Activated CD8-positive, alpha-beta memory T cell treated with anti-CD3 and anti-CD28 coated beads, Interleukin-2, amount 50 U/mL, for 1 hour (primary cell): ENCODE results near the gene TOM1L2.

Experiments
- DNase-seq: peaks from one replicate; pipeline ENCODE4 v3.0.0-alpha.2; 2020; ENCODE audit errors: extremely low read depth

The TOM1L2 gene

GRCh38 chr17:17806611-17807274 lies 165.5 kb downstream of the TOM1L2 start:
- no peak for DNase-seq

- DNase-seq: no peak
Observed at GRCh38 chr17:17806035-17806434, 166.2 kb downstream of the TOM1L2 start.

GRCh38 chr17:17805575-17805974 lies 166.6 kb downstream of the TOM1L2 start:
- no peak for DNase-seq

GRCh38 chr17:17804007-17804406 lies 168.2 kb downstream of the TOM1L2 start:
- DNase-seq: no peak

- DNase-seq: no peak
Observed at GRCh38 chr17:17801800-17802481, 170.3 kb downstream of the TOM1L2 start.

GRCh38 chr17:17800504-17801021 lies 171.6 kb downstream of the TOM1L2 start:
- DNase-seq: no peak

- no peak for DNase-seq
Observed at GRCh38 chr17:17798573-17799255, 173.5 kb downstream of the TOM1L2 start.

GRCh38 chr17:17798010-17798556 lies 174.1 kb downstream of the TOM1L2 start:
- no peak for DNase-seq

GRCh38 chr17:17797119-17797809 lies 174.9 kb downstream of the TOM1L2 start:
- no peak for DNase-seq

GRCh38 chr17:17796787-17797061 lies 175.5 kb downstream of the TOM1L2 start:
- no peak for DNase-seq

- DNase-seq: no peak
Observed at GRCh38 chr17:17795946-17796786, 176.0 kb downstream of the TOM1L2 start.

GRCh38 chr17:17795296-17795695 lies 176.9 kb downstream of the TOM1L2 start:
- no peak for DNase-seq

- no peak for DNase-seq
Observed at GRCh38 chr17:17794382-17794781, 177.8 kb downstream of the TOM1L2 start.
